HUES6 (cell line): ENCODE data around the gene FGGY.

ENCODE experiments used
- H3K27ac ChIP-seq: 2 replicates; pipeline ENCODE4 v1.7.0; 2013; ENCODE audit warnings: low read depth, mild to moderate bottlenecking, low read length, inconsistent platforms
- H3K27me3 ChIP-seq: 2 replicates; pipeline ENCODE4 v1.6.1; 2013; ENCODE audit warnings: low read length; ENCODE audit not compliant: control insufficient read depth, insufficient read depth
- H3K36me3 ChIP-seq: 2 replicates; pipeline ENCODE4 v1.6.1; 2013; ENCODE audit warnings: low read length; ENCODE audit not compliant: control insufficient read depth, insufficient read depth
- H3K4me1 ChIP-seq: 2 replicates; pipeline ENCODE4 v1.6.1; 2013; ENCODE audit warnings: low read length; ENCODE audit not compliant: control insufficient read depth, insufficient read depth
- H3K4me3 ChIP-seq: 2 replicates; pipeline ENCODE4 v1.5.1; 2013; ENCODE audit warnings: low read depth, low read length
- H3K9ac ChIP-seq: one replicate; pipeline ENCODE4 v1.6.1; 2013; ENCODE audit warnings: mild to moderate bottlenecking, low read length
- H3K9me3 ChIP-seq: 2 replicates; pipeline ENCODE4 v1.6.1; 2013; ENCODE audit warnings: low read depth, low read length; ENCODE audit not compliant: control insufficient read depth, insufficient read depth

Gene FGGY

DNA sequence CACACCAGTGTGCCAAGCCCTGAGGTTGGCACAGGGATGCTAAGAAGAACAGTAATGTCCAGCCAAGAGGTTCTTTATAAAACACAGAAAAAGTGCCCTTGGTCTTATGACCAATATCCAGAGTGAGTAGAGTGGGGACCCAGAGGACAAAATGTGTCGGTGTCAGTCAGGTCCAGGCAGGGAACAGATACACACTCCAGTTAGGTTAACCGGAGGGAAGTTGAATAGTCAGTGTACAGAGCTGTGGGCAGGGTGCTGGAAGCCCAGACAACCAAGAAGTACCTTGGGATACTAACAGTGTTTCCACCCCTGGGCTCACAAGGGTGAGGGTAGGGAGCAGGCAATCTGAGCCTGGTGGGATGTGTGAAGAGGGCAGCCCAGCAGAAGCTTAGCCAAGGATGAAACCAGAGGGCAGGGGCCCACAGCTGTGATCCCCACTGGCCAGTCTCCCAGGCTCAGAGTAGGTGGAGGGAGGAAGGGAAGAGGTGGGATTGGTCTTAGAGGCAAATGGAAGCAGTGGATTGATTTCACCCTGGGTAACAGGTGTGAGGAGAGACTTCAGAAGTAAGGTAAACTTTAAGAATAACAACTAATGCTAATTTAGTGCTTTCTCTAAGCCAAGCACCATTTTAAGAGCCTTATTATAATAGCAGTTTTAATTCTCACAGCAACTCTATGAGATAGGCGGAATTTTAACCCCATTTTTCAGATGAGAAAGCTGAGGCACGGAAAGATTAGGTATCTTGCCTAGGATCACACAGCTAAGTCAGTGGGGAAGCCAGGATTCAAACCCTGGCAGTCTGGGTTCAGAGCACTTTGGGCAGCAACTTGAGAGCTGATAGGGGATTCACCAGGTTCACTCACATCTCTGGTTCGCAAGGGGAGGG is 374.4 kb downstream of the FGGY start:
- no peak overlapping the region for H3K9ac ChIP-seq
- no peaks in the 10 kb centered on the region for H3K27me3 ChIP-seq
- H3K27ac ChIP-seq = no peak overlapping the region
- H3K4me3 ChIP-seq = no peak overlapping the region
- no peaks in the 10 kb centered on the region for H3K9me3 ChIP-seq
- H3K36me3 ChIP-seq = no peaks in the 10 kb centered on the region
- H3K4me1 ChIP-seq = peaks cover 44% of the 10 kb centered on the region

DNA sequence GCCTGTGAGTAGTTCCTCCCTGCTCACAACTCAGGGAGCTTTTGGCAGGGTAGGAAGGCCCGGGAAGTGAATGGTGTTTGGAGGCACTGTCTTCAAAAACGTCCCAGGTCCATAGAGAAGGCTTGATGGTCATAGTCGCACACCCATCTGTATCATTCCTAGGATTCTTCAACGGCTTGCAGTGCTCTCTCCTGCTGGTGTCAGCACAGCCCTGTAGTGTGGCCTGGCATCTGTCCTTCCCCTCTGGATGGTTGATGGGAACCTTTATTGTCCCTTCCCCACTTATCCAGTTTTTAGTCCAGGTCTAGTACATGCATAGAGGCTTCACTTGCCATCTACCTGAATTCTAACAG is 375.0 kb downstream of the FGGY start:
- Histone ChIP-seq H3K4me3 (no peak overlapping the region), H3K27ac (no peak overlapping the region), H3K4me1 (peaks cover 46% of the 10 kb centered on the region), H3K9me3 (no peaks in the 10 kb centered on the region), H3K36me3 (no peaks in the 10 kb centered on the region), H3K27me3 (no peaks in the 10 kb centered on the region), H3K9ac (no peak overlapping the region)

DNA sequence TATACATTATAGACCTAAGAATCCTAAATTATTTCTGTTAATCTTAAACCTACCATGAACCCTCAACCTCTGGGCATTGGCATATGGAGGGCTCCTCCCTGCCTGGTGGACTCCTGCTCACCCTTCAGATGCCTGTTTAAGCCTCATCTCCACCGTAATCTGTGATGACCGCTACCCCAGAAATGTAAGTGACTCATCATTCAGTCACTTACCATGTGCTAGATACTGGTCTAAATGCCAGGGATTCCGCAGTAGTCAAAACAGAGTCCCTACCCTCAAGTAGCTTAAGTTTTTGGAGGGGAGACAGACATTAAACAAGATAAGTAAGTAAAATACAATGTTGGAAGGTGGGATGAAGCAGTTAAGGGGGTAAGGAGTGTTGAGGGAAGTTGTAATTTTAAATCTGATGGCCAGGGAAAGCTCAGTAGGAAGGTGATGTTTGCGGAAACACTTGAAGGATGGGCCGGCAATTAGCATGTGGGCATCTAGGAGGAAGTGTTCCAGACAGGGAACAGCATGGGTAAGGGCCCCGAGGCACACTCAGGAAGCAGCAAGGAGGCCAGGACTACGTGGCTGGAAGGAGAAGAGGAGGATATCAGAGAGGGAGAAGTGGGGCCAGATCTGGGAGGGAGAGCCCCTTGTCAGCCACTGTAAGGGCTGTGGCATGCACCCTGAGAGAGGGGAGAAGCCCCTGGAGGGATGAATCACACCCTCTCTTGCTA is 376.1 kb downstream of the FGGY start:
- Histone ChIP-seq H3K9me3 (no peaks in the 10 kb centered on the region), H3K9ac (peak overlapping the region; percentile 16), H3K36me3 (no peaks in the 10 kb centered on the region), H3K27me3 (no peaks in the 10 kb centered on the region), H3K4me1 (peaks cover 57% of the 10 kb centered on the region), H3K27ac (peak overlapping the region; percentile 48; the same call in 1 of the 2 replicates), H3K4me3 (no peak overlapping the region)

DNA sequence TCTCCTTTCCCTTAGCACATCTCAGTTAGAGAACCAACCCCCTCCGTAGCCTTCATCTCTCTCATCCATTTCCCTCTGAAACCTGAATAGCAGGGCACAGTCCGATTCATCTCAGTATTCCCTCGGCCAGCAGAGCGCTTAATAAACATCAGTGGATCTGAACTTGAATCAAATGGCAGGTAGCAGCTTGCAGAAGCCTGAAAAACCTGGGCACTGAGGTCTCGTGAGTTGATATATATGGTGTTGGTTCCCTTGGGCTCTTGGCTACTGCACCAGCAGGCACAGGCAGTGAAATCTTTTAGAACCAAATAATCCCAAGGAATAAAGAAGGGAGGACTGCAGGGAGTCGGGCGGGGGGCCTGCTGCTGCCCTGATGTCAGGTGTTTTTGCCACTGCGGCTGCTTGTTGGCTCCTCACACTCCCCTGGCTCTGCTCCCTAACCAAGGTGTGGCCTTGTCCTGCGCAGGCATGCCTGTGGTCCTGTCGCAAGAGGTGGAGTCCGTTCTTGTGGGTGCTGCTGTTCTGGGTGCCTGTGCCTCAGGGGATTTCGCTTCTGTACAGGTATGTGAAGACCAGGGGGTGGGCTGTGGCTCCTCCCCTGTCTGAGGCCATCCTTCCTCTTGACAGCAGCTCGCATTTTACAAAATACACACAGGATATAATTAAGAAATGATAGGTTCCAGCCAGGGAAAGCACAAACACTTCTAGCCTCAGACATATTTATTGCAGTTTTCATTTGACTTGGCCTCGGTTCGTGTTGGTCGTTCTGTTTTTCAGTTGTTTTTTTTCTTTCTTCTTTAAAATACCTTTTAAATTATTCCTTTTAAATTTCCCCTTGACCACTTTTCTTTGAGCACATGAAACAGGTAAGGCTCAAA is 376.9 kb downstream of the FGGY start:
- Histone ChIP-seq H3K4me3 (no peak overlapping the region), H3K9ac (peak overlapping the region; percentile 0), H3K9me3 (no peaks in the 10 kb centered on the region)

DNA sequence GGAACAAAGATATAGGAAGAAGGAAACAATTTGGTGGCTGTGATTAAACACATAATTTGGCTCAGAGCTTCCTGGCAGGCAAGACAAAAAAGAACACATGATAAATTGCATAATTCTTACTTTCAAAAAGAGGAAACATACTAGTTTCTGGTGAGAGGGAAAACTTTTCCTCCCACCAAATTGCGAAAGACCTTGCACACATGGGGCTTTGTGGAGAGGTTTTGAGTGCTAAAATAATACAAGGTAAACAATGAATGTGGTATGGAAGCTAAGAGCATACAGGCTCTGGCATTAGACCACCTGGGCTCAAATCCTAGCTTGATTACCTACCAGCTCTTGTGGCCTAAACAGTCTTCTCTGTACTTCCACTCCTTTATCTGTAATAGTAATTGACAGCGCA is 377.7 kb downstream of the FGGY start:
- Histone ChIP-seq H3K9ac (no peak overlapping the region), H3K27me3 (no peaks in the 10 kb centered on the region), H3K36me3 (no peaks in the 10 kb centered on the region), H3K4me1 (peaks cover 63% of the 10 kb centered on the region), H3K27ac (no peak overlapping the region), H3K9me3 (no peaks in the 10 kb centered on the region), H3K4me3 (no peak overlapping the region)

More for the DNA sequence above, 376.9 kb downstream of the FGGY start:
- Histone ChIP-seq H3K36me3 (no peaks in the 10 kb centered on the region), H3K27ac (no peak overlapping the region; the same call in 1 of the 2 replicates), H3K4me1 (peaks cover 65% of the 10 kb centered on the region), H3K27me3 (no peaks in the 10 kb centered on the region)

DNA sequence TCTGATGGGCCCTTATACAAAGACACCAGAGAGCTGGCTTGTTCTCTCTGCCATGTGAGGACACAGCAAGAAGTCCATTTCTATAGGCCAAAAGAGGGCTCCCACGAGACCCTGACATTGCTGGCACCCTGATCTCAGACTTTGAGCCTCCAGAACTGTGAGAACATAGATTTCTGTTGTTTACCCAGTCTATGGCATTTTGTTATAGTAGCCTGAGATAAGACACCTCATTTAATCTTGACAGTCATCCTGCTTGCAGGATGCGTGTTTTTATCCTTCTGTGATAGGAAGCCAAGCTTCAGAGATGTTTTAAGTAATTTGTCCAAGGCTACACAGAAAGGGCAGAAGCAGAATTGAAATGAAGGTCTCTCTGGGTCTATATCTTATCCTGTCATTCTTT is 379.0 kb downstream of the FGGY start:
- H3K9ac ChIP-seq = no peak overlapping the region
- no peak overlapping the region for H3K4me3 ChIP-seq
- no peaks in the 10 kb centered on the region for H3K27me3 ChIP-seq
- peaks cover 52% of the 10 kb centered on the region for H3K4me1 ChIP-seq
- H3K27ac ChIP-seq = no peak overlapping the region
- no peaks in the 10 kb centered on the region for H3K9me3 ChIP-seq
- no peaks in the 10 kb centered on the region for H3K36me3 ChIP-seq

DNA sequence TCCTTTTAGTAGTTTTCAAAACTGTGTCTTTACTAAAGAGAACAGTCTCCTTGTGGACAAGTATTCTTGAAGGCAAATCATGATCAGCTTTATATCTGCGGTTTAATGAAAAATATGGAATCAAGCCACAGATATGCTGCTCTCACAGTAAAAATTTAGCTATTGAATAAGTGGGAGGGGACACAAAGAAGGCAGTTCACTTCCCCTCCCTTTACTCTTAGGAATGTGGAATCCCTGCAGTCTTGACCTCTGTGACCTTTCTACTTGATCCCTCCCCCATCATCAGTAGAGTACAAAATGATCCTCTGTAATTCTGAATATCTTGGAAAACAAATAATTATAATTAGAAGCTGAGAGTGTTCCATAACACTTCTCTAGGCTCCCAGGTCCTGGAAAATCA is 381.1 kb downstream of the FGGY start:
- Histone ChIP-seq H3K4me1 (peaks cover 35% of the 10 kb centered on the region), H3K27me3 (no peaks in the 10 kb centered on the region), H3K4me3 (no peak overlapping the region), H3K9me3 (no peaks in the 10 kb centered on the region), H3K27ac (peak overlapping the region; percentile 32; the same call in 1 of the 2 replicates), H3K36me3 (no peaks in the 10 kb centered on the region), H3K9ac (no peak overlapping the region)

DNA sequence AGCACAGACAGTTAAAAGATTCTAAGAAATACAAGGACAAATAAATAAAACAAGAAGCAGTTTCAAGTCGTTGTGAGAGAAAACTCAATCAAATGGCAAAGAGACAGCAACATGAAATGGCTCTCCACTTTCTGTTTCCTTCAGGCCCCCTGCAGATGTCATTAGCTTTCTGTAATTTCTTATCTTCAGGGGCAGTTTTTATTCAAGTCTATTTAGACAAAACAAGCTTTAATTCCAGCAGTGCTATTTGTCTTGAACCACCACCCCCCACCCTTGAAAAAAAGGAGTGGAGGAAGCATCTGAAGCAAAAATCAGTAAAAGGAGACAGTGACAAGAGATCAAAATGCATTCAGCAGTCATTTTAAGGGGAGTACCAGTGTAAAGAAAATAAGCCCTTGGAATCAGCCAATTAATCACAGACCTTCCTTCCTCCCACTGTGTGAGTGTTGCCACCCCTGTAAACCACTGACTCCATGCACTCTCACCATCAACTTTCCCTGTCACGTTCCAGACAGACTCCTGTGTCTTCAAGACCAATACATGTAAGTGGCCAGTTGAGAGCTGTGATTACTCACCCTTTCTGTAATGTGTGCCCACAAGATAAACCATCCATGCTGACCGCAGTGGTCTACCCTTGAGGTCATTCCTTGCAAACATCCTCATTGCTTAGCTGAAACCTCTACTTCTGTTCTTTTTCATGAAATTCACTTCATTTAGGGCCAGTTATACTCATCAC is 381.8 kb downstream of the FGGY start:
- Histone ChIP-seq H3K36me3 (no peaks in the 10 kb centered on the region), H3K9ac (peak overlapping the region; percentile 2), H3K27me3 (no peaks in the 10 kb centered on the region), H3K9me3 (no peaks in the 10 kb centered on the region), H3K4me3 (no peak overlapping the region), H3K4me1 (peaks cover 29% of the 10 kb centered on the region), H3K27ac (peak overlapping the region; percentile 32; the same call in 1 of the 2 replicates)

DNA sequence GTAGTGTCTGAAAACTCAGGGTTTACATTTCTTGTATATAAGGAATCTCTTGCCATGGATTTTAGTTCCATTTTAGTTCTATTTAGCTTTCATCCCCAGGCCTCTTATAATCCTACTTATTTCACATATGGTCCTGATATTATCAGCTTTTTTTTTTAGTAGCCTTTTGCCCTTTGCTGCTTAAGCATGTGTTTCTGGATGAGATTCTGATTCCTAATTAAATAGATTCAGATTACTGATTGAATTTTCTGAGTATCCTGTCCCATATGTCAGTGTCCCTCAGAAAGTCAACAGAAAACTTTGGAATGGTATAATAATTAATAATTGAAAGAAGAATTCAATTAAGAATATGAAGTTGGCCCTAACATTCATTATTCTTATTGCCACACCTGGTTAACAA is 383.1 kb downstream of the FGGY start:
- H3K9ac ChIP-seq = no peak overlapping the region
- H3K36me3 ChIP-seq = no peaks in the 10 kb centered on the region
- H3K27ac ChIP-seq = no peak overlapping the region
- H3K4me1 ChIP-seq = peaks cover 26% of the 10 kb centered on the region
- no peaks in the 10 kb centered on the region for H3K9me3 ChIP-seq
- no peak overlapping the region for H3K4me3 ChIP-seq
- H3K27me3 ChIP-seq = no peaks in the 10 kb centered on the region

DNA sequence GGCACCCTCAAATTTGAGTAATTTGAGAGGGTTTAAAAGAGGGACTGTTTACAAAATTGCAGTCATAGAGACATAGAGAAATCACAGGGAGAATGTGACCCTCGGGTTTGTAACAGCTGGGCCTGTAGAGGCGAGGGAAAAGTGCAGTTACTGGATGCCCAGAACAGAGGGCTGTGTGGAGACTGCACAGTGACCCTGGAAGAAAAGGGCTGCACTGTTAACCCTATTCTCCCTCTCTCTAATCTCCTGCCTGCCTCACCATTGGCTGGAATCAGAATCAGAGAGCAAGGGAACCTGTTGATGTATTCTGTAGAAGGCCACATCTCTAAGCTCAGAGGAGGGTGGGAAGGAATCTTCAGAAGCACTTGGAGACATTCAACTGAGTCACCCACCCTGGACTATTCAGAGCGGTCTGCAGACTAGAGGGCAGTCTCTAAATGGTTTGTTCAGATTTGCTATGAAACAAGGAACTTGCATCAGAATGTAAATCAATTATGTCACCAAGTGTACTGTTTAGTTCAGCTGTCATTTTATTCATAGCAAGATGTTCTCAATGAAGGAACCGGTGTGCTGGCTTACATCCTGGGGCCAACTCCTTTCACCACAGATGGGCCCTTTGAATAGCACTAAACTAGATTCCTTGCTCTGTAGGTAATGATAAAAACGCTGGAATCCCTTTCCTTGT is 385.6 kb downstream of the FGGY start:
- Histone ChIP-seq H3K27ac (no peak overlapping the region), H3K36me3 (no peaks in the 10 kb centered on the region), H3K9ac (no peak overlapping the region), H3K9me3 (no peaks in the 10 kb centered on the region), H3K4me1 (peaks cover 22% of the 10 kb centered on the region), H3K4me3 (no peak overlapping the region), H3K27me3 (no peaks in the 10 kb centered on the region)
